NOMO-1 (cell line): ENCODE results near the gene RAP1GAP2.
"Not testable (repeated sequence)": the region's sequence is repeated elsewhere in the genome, so short reads cannot be mapped to it uniquely, and the experiment has no call there.

Experiments
- DNase-seq, 2 experiments: peaks; one replicate each; lab custom pipeline; 2025; ENCODE audit not compliant: unreplicated experiment in 2 of 2; lab: John Stamatoyannopoulos, UW

RAP1GAP2 gene

DNA sequence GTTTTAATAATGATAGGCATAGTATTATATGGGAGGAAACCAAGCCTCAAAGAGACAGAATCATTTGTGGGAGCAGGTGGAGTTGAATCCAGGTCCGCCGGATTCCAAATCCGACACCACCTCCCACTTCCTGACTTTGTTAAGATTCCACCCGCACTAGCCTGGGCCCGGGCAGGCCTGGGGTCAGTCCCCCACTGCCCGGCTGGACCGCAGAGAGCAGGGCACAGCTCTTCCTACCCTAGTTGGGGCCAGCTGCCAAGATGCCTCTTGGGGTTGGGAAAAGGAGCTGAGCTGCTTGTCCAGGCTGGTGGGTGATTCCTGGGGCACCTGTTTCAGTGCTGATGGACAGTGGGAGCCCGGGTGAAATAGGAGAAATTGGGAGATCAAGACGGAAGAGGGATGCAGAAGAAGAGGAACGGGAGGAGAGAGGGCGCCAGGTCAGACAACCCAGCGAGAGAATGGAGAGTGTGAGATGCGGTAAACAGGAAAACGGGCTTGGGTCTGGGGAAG is 213.2 kb downstream of the RAP1GAP2 start:
- no peak for DNase-seq

- no peak for DNase-seq
Measured at GRCh38 chr17:3011891-3012290, 215.7 kb downstream of the RAP1GAP2 start.

GRCh38 chr17:3012926-3013581 is 216.8 kb downstream of the RAP1GAP2 start:
- DNase-seq, result peak; percentile 3 to 18

- DNase-seq, result no peak
Measured at GRCh38 chr17:3015890-3016289, 219.7 kb downstream of the RAP1GAP2 start.

DNA sequence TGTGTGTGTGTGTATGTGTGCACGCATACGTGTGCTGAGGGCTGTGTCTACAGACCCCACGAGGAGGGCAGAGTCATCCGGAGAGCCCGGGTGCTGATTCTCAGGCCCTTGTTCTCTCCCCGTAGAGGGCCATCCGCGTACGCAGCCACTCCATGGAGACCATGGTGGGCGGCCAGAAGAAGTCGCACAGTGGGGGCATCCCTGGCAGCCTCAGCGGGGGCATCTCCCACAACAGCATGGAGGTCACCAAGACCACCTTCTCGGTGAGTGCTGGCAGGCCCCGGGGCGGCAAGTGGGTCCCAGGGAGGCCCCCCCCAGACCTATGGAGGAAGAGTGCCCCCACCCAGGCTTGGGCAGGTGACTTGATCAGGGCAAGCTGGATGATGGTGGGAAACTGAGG is 221.7 kb downstream of the RAP1GAP2 start:
- DNase-seq, result no peak

DNA sequence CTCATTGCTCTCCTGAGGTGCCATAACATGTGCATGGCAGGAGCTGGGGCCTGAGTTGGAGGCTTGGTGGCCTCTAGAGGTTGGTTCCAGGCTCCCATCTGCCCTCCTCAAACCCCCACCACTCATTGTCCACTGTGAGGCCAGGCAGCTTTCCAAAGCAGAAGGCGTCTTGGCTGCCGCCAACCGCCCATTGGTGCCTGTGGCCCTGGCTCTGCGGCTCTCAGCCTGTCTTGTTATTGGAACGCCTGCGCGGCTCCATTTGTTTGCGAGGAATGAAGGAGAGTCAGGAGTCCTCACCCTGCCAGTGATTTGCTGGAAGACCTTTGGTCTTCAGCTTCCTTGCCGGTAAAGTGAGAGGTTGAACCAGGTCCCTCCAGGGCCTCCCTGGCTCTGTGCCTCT is 223.5 kb downstream of the RAP1GAP2 start:
- DNase-seq, result no peak

DNA sequence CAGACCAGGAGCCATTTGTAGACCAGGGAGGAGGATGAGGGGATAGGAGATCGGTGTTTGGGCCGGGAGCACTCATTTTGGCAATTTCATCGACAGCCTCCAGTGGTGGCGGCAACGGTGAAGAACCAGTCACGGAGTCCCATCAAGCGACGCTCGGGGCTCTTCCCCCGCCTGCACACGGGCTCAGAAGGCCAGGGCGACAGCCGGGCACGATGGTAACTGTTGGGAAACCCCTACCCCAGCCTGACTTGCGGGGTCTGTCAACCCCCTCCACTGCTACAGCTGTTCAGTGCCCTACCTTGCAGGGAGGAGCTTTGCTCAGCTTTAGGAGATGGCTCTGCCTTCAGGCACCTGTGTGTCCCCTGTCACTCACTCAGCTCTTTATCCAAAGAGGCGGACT is 224.1 kb downstream of the RAP1GAP2 start:
- DNase-seq, result no peak

DNA sequence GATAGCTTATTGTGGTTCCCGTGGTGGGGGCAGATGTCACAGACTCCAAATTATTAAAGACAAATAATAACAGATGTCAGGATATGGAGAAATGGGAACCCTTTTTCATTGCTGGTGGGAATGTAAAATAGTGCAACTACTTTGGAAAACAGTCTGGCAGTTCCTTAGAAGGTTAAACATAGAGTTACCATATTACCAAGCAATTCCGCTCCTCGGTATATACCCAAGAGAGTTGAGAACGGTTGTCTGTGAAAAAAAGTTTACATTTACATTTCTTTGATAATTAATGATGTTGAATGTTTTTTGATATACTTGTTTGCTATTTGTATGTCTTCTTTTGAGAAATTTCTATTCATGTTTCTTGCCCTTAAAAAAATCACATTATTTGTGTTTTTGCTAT is 226.0 kb downstream of the RAP1GAP2 start:
- DNase-seq, result no peak

GRCh38 chr17:3024346-3024745 is 228.1 kb downstream of the RAP1GAP2 start:
- no peak for DNase-seq

DNA sequence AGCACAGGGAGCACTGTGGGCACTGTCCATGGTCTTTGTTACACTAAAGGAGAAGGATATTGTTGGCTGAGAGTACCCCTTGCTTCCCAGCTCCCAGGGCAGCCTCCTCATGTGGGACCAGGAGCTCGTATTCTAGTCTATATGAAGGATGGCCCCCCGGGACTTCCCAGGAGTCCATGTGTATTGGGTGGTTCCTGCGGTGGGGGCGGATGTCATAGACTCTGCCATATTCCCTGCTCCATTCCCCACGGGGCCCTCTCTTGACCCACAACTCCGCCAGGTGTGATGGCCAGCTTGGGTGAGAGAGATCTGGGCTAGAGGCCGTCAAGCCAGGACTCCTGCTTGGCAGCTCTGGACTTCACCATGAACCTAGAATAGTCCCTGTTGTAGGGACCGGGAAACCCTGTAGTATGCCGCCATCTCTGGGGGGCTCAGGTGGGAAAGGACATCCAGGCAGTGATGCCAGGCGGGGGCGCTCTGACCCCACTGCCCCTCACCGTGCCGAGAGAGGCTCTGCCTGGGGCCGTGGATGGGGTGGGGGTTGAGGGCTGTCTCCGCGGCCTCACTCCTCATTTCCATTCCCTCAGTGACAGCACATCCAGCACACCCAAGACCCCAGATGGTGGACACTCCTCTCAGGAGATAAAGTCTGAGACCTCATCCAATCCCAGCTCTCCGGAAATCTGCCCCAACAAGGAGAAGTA is 229.3 kb downstream of the RAP1GAP2 start:
- no peak for DNase-seq

GRCh38 chr17:3026125-3026855 is 230.1 kb downstream of the RAP1GAP2 start:
- no peak for DNase-seq

DNA sequence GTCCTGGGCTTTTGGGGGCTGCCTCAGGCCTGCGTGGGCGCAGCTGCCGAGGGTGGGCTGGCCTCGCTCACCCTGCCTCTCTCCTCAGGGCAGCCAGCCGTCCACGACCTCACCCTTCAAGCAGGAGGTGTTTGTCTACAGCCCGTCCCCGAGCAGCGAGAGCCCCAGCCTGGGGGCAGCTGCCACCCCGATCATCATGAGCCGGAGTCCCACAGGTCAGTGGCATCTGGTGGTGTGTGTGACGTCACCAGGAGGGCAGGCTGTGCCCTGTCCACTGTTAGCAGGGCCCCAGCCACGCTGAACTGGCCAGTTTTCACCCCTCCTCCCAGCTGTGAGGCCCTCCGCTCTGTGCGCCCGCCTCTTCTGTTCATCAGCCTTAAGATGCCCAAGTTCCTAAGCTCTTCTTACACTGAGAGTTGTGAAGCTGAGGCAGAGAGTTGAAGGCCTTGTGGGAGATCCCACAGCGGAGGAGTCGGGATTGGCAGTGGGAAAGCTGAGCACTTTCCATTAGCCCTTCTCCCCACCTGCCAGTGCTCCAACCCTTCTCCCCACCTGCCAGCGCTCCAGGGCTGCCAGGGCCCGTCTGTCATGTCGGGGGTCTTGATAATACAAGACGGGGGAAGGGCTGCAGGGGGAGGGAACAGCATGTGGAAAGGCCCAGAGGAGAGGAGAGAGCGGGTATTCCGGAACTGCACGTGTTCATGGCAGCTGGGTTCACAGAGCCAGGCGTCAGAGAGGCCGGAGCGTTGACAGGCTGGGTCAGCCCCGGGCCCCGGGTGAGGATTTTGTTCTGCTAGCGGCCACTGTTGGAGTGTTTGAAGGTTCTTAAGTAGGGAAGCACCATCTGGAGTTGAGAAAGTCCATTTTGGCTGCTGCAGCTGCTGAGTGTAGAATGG is 230.9 kb downstream of the RAP1GAP2 start:
- no peak for DNase-seq

DNA sequence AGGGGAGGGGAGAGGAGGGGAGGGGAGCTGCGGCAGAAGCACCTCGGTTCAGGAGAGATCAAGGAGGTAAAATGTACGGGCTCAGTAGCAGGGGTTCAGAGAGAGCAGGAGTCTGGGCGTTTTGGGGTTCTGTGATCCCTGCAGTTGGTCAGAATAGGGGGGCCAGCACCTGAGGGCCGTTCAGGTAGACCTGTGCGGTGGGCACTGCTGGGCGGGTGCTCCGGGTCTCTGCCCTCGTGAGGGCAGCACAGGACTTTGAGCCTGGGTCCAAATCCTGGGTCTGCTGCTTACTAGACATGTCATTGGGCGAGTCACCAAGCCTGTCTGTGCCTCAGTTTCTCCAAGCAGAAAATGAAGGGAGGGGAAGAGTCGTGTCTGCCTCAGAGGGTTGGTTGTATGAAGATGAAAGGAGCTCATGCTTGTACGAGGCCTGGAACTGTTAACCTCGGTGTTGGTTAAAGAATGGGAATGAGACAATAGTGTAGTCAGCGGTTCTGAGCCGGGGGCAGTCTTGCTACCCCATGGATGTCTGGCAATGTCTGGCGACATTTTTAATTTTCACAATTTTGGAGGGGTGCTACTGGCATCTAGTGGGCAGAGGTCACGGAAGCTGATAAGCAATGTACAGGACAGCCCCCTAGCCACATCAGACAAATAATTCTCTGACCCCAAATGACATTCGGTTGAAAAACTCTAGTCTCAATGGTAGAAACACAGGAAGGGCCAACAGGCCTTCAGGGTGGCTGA is 231.7 kb downstream of the RAP1GAP2 start:
- no peak for DNase-seq

DNA sequence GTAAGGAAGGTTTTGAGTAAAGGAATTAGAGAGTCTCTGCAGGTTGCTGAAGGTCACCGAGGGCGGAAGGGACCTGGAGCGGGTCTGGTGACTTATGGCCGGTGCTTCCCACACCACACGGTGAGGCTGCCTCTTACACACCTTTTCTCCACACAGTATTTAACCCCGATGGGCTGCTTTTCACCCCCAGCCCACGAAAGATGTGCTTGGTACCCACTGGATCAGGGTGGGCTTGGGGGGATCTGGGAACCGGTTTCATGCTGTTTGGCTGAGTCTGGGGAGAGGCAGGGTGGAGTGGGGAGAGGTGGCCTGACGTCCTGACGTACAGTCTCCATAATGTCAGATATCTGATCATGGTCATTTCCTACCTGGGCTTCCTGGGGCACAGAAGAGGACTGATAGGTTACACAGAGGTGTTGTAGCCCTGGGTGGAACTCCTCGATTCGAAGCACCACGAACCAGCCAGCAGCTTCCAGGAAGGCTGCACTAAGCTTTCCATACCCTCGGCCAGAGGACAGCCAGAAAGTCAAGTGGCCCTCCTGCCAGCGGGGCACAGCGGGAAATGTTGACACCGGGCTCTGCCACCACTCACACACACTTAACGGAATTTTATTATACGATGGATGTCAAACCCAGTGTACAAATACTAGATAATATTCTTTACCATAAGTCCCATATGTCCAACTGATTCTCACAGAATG is 233.1 kb downstream of the RAP1GAP2 start:
- DNase-seq, result no peak

DNA sequence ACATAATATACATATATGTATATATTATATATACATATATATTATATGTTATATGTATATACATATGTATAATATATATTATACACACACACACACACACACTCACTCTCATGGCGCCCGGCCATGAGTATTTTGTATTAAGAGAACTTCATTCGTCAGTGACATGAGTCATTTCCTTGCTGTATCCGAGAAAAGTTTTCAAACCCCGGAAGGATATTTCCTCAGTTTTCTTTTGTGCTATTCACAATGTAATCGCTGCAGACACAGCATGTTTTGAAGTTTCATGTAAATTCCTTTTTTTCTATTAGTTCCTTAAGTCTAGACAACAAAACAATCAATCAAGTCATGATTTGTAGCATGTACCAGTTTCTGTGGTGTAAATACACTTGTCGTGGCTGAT is 233.9 kb downstream of the RAP1GAP2 start:
- DNase-seq, result peak; percentile 2 to 24

DNA sequence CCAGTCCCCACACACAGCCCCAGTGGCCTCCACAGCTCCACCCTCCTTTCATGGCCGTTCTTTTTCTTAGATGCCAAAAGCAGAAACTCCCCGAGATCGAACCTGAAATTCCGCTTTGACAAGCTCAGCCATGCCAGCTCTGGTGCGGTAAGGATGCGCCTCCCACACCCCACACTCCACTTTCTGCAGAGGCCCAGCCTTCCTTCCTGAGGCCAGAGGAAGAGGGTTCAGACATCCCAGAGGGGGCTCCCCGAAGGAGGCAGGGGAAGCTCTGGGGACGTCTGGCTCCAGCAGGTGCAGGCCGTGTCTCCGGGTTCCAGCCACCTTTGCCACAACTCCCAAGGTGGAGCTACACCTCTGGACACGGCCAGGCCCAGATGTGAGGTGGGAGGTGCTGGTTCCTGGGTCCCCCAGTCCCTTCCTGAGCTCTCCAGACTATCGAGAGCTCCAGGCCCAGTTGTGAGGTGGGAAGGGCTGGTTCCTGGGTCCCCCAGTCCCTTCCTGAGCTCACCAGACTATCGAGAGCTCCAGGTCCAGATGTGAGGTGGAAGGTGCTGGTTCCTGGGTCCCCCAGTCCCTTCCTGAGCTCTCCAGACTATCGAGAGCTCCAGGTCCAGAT is 234.7 kb downstream of the RAP1GAP2 start:
- DNase-seq, result not testable (repeated sequence)

DNA sequence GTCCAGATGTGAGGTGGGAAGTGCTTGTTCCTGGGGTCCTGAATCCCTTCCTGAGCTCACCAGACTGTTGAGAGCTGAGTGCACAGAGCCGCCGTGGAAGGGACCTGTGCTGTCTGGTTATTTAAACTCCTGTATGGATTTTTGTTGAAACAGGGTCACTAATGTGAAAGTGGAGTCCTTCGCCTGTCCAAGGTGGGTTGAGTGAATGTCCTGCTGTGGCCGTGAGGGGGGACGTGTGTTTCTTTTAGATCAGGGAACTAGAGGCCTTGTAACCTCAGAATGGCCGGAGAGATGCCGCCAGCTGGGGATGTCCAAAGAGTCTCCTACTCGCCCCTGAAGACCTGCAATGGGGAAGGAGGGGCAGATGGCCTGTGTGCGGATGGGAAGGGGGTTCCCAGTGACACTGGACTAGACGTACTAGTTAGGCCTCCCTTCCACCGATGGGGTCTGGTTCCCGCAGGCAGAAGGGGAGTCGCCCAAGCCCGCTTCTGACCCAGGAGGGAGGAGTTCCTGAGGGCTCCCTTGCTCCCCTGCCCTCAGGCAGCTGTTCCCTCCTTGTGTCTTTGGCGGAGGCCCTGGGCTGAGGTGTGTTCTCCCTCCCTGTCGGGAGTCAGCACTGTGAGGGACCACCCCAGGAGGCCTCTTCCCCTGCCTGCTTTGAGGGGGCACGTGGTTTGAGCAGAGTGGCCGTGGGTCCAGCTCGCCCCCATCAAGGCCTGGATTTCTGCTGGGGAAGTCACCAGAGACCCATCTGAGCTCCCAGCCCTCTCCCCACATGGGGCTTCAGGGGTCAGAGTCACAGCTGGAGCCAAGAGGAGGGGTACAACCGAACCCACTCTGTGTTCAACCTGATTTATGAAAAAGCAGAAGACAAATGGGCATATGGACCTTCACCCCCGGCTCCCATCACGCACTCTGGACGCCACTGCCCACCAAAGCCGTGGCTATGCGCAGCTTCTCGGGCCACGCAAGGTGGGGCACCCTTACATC is 236.3 kb downstream of the RAP1GAP2 start:
- DNase-seq, result no peak

DNA sequence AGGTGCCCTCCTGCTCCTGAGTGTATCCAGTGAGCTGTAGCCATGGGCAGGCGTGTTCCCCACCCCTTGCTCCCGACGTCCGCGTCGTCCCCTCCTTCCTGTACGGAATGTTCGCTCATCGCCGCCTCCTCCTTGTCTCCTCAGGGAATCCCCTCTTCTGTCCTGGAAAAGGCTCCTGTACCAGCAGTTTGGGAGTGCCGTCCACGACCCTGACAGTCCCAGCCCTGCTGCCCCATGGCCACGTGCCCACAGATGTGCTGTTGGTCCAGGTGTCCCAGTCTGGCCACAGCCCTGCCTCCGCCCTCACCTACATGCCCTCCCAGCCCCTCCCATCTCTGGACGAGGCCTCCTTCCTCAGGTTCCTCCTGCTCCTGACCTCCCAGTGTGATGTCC is 237.0 kb downstream of the RAP1GAP2 start:
- DNase-seq, result no peak
